A549 (cell line): Measurements from ENCODE around the gene ATP2C2. TPM values are rescaled to one million over a fixed set of nuclear protein-coding genes. Genes with fewer than 3 reads are reported as not detected.
"Not testable (repeated sequence)": the region's sequence is repeated elsewhere in the genome, so short reads cannot be mapped to it uniquely, and the experiment has no call there.

Experiments
- ATAC-seq, 2 experiments: fragments of 200-7000 bp in 1 of 2; fragments of >200 bp in 1 of 2; cut with Nextera tagmentation in 1 of 2; cut with Tn5 transposase in 1 of 2; 3 replicates each; pipeline versions ENCODE4 v1.8.0 to v1.9.1; 2018 to 2020; ENCODE audit warnings: mild to moderate bottlenecking in 1 of 2, moderate library complexity in 1 of 2
- CTCF ChIA-PET: fragments of 300-600 bp; sonication (Branson Sonifier 250); formaldehyde crosslinking; extraction: SDS; loops from one replicate; lab custom pipeline; 2021; ENCODE audit warnings: antibody characterized with exemption, inconsistent platforms; lab: Yijun Ruan, JAX
- POLR2A ChIA-PET: fragments of 350-600 bp; formaldehyde crosslinking; extraction: SDS; loops from one replicate; lab custom pipeline; 2021; ENCODE audit warnings: antibody characterized with exemption, inconsistent platforms; lab: Yijun Ruan, JAX
- DNase-seq, 2 experiments: peaks; one replicate each; pipeline versions ENCODE4 v3.0.0 to v3.0.0-alpha.2; 2011 to 2016; ENCODE audit warnings: low read depth in 1 of 2, low spot score in 1 of 2
- FAIRE-seq: peaks from 2 replicates; lab custom pipeline; 2011; peaks lifted over from hg19 to GRCh38; lab: Jason Lieb, UNC
- H3K27ac ChIP-seq, 2 experiments: fragments of >200 bp; sonication (Bioruptor Twin); formaldehyde crosslinking; 3 replicates each; pipeline ENCODE4 v1.5.1; 2016 to 2017
- H3K4me1 ChIP-seq: fragments of >200 bp; sonication (Bioruptor Twin); formaldehyde crosslinking; 3 replicates; pipeline ENCODE4 v1.6.1; 2016
- H3K4me2 ChIP-seq: fragments of >200 bp; sonication (Bioruptor Twin); formaldehyde crosslinking; 3 replicates; pipeline ENCODE4 v1.6.1; 2016
- H3K4me3 ChIP-seq: fragments of >200 bp; sonication (Bioruptor Twin); formaldehyde crosslinking; 3 replicates; pipeline ENCODE4 v1.5.1; 2016
- H3K9me3 ChIP-seq: fragments of >200 bp; sonication (Bioruptor Twin); formaldehyde crosslinking; 3 replicates; pipeline ENCODE4 v1.6.1; 2016
- CBX8 ChIP-seq: fragments of 200-600 bp; sonication (generic); IDR thresholded peaks from 2 replicates; pipeline ENCODE4 v1.6.1; 2016
- CTCF ChIP-seq: fragments of >200 bp; sonication (Bioruptor Twin); formaldehyde crosslinking; IDR thresholded peaks from 3 replicates; pipeline ENCODE4 v1.5.1; 2016
- EP300 ChIP-seq, 2 experiments: fragments of >200 bp; sonication (Bioruptor Twin); formaldehyde crosslinking; IDR thresholded peaks; 2 replicates in 1 of 2; 3 replicates in 1 of 2; pipeline ENCODE4 v1.6.1; 2016 to 2017
- HOXB13 ChIP-seq: fragments of 250-450 bp; sonication (Bioruptor Pico); IDR thresholded peaks from 2 replicates; pipeline ENCODE4 v1.5.0; 2020; ENCODE audit warnings: low read depth, mild to moderate bottlenecking, moderate library complexity
- HOXB5 ChIP-seq: fragments of 250-450 bp; sonication (Bioruptor Pico); IDR thresholded peaks from 2 replicates; pipeline ENCODE4 v1.5.0; 2020; ENCODE audit warnings: mild to moderate bottlenecking, moderate library complexity
- JUNB ChIP-seq: fragments of >200 bp; sonication (Bioruptor Twin); formaldehyde crosslinking; IDR thresholded peaks from 2 replicates; pipeline ENCODE4 v1.6.1; 2016
- MAFK ChIP-seq: fragments of 450-650 bp; IDR thresholded peaks from 2 replicates; pipeline ENCODE4 v1.6.1; 2014; ENCODE audit not compliant: partially characterized antibody
- POLR2A ChIP-seq: IDR thresholded peaks from 2 replicates; pipeline ENCODE4 v1.6.1; 2012; ENCODE audit warnings: mild to moderate bottlenecking, low read length
- POLR2AphosphoS2 ChIP-seq: conservative IDR thresholded peaks from 2 replicates; pipeline ENCODE4 v1.6.1; 2012; ENCODE audit warnings: low read length, improper control_type of control experiment, inconsistent platforms
- RAD21 ChIP-seq, 2 experiments: fragments of >200 bp in 1 of 2; sonication (Bioruptor Twin) in 1 of 2; formaldehyde crosslinking in 1 of 2; IDR thresholded peaks in 1 of 2; conservative IDR thresholded peaks in 1 of 2; 2 replicates in 1 of 2; 3 replicates in 1 of 2; pipeline ENCODE4 v1.6.1; 2012 to 2018; ENCODE audit warnings: inconsistent platforms in 1 of 2
- RCOR1 ChIP-seq: fragments of 150-350 bp; IDR thresholded peaks from 2 replicates; pipeline ENCODE4 v1.6.1; 2014; ENCODE audit warnings: antibody characterized with exemption, low read length, low read depth
- RNF2 ChIP-seq: fragments of 200-600 bp; sonication (generic); IDR thresholded peaks from 2 replicates; pipeline ENCODE4 v1.6.1; 2016; ENCODE audit warnings: low read depth, mild to moderate bottlenecking, antibody characterized with exemption, moderate library complexity, borderline replicate concordance
- SMC3 ChIP-seq: fragments of >200 bp; sonication (Bioruptor Twin); formaldehyde crosslinking; IDR thresholded peaks from 3 replicates; pipeline ENCODE4 v1.6.1; 2018; ENCODE audit warnings: inconsistent platforms
- TFCP2L1 ChIP-seq: fragments of 250-450 bp; sonication (Bioruptor Pico); IDR thresholded peaks from 2 replicates; pipeline ENCODE4 v1.5.0; 2021; ENCODE audit warnings: mild to moderate bottlenecking
- ZC3H11A ChIP-seq: fragments of 450-650 bp; IDR thresholded peaks from 2 replicates; pipeline ENCODE4 v1.6.1; 2014; ENCODE audit warnings: antibody characterized with exemption, mild to moderate bottlenecking
- ZFP36 ChIP-seq: fragments of 450-650 bp; IDR thresholded peaks from 2 replicates; pipeline ENCODE4 v1.6.1; 2014; ENCODE audit warnings: borderline replicate concordance; ENCODE audit not compliant: partially characterized antibody
- ZNF302 ChIP-seq: fragments of 250-450 bp; sonication (Bioruptor Pico); IDR thresholded peaks from 2 replicates; pipeline ENCODE4 v1.9.0; 2021; ENCODE audit warnings: inconsistent platforms, mild to moderate bottlenecking, moderate library complexity
- ZSCAN20 ChIP-seq: fragments of 250-450 bp; sonication (Bioruptor Pico); IDR thresholded peaks from 2 replicates; pipeline ENCODE4 v1.8.0; 2022; ENCODE audit warnings: mild to moderate bottlenecking, moderate library complexity
- WGBS: methylation state at CpG from one replicate; pipeline ENCODE4 v1.1.6; 2017; ENCODE audit errors: missing lambda C conversion rate; 5-methylcytosine and 5-hydroxymethylcytosine counted together
- polyA plus RNA-seq, 4 experiments: library from polyadenylated mRNA; depleted of rRNA in 3 of 4; stranded (reverse); fragments of >200 nt; fragmentation: RNase III in 1 of 4; extraction: RNeasy Plus Mini Kit Qiagen cat#74134 plus additional on column Dnase treatment in 1 of 4; gene quantifications; 2 replicates in 3 of 4; 3 replicates in 1 of 4; pipeline ENCODE4 v1.2.3, GENCODE V29; 2011 to 2017
- TF ChIP-seq, protein P1 (sequence below): fragments of 250-450 bp; sonication (Bioruptor Pico); IDR thresholded peaks from 2 replicates; pipeline ENCODE4 v1.5.0; 2021; ENCODE audit warnings: mild to moderate bottlenecking, moderate library complexity, borderline replicate concordance
- TF ChIP-seq, protein P2 (sequence below): fragments of 200-600 bp; sonication (generic); IDR thresholded peaks from 2 replicates; pipeline ENCODE4 v1.6.1; 2016; ENCODE audit warnings: antibody characterized with exemption, mild to moderate bottlenecking, moderate library complexity

The ATP2C2 gene
- polyA plus RNA-seq, 2 of the 4 experiments (the other 2 are of a cell fraction): 0.14 to 0.17 TPM

DNA sequence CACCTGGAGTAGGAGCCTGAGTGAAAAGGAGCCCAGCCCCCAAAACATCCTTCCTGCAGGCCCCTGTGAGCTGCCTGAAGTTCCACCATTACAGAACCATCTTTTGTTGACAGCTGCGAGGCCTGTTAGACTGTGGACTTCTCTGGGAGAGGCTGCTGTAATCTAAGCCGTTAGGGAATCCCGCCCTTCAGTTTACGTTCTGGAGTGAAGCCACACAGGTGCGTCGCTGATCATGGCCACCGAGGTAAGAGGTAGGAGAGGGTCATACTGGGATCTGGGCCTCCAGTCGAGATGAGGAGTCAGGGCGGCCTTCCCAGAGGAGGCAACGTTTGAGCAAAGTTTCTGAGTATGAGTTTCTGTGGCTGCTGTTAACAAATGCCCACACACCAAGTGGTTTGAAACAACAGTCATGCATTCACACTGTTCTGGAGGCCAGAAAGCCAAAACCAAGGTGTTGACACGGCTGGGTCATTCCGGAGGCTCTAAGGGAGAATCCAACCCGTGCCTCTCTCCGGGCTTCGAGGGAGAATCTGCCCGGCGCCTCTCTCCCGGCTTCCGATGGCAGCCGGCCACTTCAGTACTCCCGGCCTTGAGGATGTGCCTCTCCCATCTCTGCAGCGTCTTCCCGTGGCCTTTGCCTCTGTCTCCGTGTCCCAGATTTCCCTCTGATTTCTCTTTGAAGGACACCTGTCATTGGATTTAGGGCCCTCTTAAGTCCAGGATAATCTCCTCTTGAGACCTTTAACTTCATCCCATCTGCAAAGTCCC is 26.6 kb upstream of the ATP2C2 start (continued):
- TF ChIP-seq ZSCAN20 (CRISPR knock-in tag) (no peak), RCOR1 (no peak)

- ATAC-seq, FAIRE-seq, POLR2A ChIA-PET, DNase-seq, H3K27ac ChIP-seq, H3K4me3 ChIP-seq, H3K9me3 ChIP-seq, H3K4me2 ChIP-seq, H3K4me1 ChIP-seq: not testable (repeated sequence)
- 66% methylated on average over 9 of the region's 10 CpGs for WGBS
- CTCF ChIA-PET: interaction anchor here (0.6 to 1.0 kb wide), 2 partner anchors 38 to 278 kb away, joined by 3 read pairs; no protein-coding TSS in a partner anchor
Measured at GRCh38 chr16:84343800-84344199, 24.5 kb upstream of the ATP2C2 start.

GRCh38 chr16:84344781-84345180 is 23.6 kb upstream of the ATP2C2 start:
- FAIRE-seq: no peak
- CTCF ChIA-PET: no interaction called here
- WGBS: 46% methylated on average over 7 of the region's 8 CpGs
- no peak for TF ChIP-seq RNF2
- TF ChIP-seq, protein P1, sequence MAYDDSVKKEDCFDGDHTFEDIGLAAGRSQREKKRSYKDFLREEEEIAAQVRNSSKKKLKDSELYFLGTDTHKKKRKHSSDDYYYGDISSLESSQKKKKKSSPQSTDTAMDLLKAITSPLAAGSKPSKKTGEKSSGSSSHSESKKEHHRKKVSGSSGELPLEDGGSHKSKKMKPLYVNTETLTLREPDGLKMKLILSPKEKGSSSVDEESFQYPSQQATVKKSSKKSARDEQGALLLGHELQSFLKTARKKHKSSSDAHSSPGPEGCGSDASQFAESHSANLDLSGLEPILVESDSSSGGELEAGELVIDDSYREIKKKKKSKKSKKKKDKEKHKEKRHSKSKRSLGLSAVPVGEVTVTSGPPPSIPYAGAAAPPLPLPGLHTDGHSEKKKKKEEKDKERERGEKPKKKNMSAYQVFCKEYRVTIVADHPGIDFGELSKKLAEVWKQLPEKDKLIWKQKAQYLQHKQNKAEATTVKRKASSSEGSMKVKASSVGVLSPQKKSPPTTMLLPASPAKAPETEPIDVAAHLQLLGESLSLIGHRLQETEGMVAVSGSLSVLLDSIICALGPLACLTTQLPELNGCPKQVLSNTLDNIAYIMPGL (CRISPR knock-in tag): no peak
- no peak for TF ChIP-seq TFCP2L1 (CRISPR knock-in tag)
- TF ChIP-seq ZC3H11A: no peak
- no peak for TF ChIP-seq HOXB5 (CRISPR knock-in tag)
- no peak for TF ChIP-seq CTCF
- no peak for TF ChIP-seq ZNF302 (CRISPR knock-in tag)
- TF ChIP-seq POLR2AphosphoS2: no peak
- no peak for TF ChIP-seq HOXB13 (CRISPR knock-in tag)
- no peak for TF ChIP-seq JUNB
- TF ChIP-seq SMC3: no peak
- no peak for TF ChIP-seq RCOR1
- TF ChIP-seq, all 56 proteins: peak for 0
- Histone ChIP-seq H3K27ac (no peak overlapping the region), H3K4me3 (no peak overlapping the region), H3K4me1 (no peaks in the 10 kb centered on the region), H3K4me2 (no peak overlapping the region), H3K9me3 (no peaks in the 10 kb centered on the region)
- POLR2A ChIA-PET: no interaction called here
- DNase-seq (no peak), ATAC-seq (no peak)

DNA sequence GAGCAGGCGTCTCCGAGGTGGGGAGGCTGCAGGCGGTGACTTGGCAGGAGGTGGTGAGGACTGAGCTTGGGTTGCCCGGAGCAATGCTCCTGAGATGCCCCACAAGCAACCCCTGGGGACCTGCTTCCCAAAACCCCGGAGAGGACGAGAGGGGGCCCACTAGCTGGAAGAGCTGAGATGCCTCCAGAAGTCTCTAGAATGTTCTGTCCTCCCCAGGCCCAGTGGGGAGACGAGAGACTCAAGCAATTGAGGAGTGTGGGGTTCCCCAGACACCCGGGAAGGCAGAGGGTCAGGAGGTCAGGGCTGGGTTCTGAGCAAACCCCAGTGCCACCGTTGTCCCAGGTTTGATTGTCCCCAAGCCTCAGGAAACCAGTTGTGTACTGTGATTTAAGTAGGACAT is 21.2 kb upstream of the ATP2C2 start:
- no peaks in the 10 kb centered on the region for H3K9me3 ChIP-seq
- DNase-seq (no peak), ATAC-seq (no peak), FAIRE-seq (no peak)
- POLR2A ChIA-PET: no interaction called here
- no peaks in the 10 kb centered on the region for H3K4me1 ChIP-seq
- no peak overlapping the region for H3K4me2 ChIP-seq
- H3K4me3 ChIP-seq: no peak overlapping the region
- 43% methylated on average over 5 of the region's 9 CpGs for WGBS
- no peak overlapping the region for H3K27ac ChIP-seq
- CTCF ChIA-PET: interaction anchor here (1.9 kb wide), 1 partner anchor 16 kb away, joined by 4 read pairs; no protein-coding TSS in a partner anchor
- TF ChIP-seq EP300 (IDR thresholded peaks at IDR 0.05): no peak
- no peak for TF ChIP-seq ZFP36
- no peak for TF ChIP-seq ZNF302 (CRISPR knock-in tag)
- TF ChIP-seq CBX8: no peak
- TF ChIP-seq, protein P2, sequence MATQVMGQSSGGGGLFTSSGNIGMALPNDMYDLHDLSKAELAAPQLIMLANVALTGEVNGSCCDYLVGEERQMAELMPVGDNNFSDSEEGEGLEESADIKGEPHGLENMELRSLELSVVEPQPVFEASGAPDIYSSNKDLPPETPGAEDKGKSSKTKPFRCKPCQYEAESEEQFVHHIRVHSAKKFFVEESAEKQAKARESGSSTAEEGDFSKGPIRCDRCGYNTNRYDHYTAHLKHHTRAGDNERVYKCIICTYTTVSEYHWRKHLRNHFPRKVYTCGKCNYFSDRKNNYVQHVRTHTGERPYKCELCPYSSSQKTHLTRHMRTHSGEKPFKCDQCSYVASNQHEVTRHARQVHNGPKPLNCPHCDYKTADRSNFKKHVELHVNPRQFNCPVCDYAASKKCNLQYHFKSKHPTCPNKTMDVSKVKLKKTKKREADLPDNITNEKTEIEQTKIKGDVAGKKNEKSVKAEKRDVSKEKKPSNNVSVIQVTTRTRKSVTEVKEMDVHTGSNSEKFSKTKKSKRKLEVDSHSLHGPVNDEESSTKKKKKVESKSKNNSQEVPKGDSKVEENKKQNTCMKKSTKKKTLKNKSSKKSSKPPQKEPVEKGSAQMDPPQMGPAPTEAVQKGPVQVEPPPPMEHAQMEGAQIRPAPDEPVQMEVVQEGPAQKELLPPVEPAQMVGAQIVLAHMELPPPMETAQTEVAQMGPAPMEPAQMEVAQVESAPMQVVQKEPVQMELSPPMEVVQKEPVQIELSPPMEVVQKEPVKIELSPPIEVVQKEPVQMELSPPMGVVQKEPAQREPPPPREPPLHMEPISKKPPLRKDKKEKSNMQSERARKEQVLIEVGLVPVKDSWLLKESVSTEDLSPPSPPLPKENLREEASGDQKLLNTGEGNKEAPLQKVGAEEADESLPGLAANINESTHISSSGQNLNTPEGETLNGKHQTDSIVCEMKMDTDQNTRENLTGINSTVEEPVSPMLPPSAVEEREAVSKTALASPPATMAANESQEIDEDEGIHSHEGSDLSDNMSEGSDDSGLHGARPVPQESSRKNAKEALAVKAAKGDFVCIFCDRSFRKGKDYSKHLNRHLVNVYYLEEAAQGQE: no peak
- TF ChIP-seq ZSCAN20 (CRISPR knock-in tag): no peak
- TF ChIP-seq POLR2A: no peak
- no peak for TF ChIP-seq SMC3
- TF ChIP-seq RAD21 (conservative IDR thresholded peaks at IDR 0.05 in 1 of 2, IDR thresholded peaks at IDR 0.05 in 1 of 2): no peak
- TF ChIP-seq MAFK: no peak
